GM10847 (cell line): ENCODE results near the gene RFNG.

ENCODE experiments used
- POLR2A ChIP-seq: IDR thresholded peaks from 2 replicates; pipeline ENCODE4 v1.6.1; 2011; ENCODE audit not compliant: insufficient read length; ENCODE audit errors: extremely low read depth

The RFNG gene

DNA sequence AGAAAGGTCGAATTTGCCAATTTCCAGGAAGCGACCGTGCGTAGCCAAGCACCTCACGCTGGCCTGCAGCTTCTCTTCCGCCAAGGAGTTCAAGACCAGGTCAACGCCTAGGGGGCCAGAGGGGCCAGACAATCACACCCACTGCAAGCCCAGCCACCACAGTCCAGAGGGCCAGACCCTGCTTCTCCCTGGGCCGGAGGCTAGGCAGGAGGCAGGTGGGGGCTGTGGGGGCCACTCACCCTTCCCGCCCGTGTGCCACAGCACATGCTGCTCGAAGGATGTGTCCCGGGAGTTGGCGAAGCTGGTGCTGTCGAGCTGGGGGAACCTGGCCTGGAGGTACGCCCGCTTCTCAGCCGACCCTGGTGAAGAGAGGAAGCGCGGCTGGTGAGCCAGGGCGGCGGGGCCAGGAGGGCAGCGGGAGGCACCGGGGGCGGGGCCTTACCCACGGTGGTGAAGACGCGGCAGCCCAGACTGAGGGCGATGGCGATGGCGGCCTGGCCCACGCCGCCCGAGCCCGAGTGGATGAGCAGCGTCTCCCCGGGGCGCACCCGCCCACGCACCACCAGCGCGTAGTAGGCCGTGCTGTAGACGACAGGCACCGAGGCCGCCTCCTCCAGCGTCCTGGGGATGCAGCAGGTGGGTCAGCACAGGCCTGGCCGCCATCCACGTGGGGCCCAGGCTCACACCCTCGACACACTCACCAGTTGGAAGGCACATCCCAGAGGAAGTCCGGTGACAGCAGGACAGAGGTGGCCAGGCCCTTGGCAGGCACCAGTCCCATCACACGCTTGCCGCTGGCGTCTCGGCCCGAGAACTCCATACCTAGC is 32.1 kb upstream of the RFNG start:
- TF ChIP-seq POLR2A: no peak

DNA sequence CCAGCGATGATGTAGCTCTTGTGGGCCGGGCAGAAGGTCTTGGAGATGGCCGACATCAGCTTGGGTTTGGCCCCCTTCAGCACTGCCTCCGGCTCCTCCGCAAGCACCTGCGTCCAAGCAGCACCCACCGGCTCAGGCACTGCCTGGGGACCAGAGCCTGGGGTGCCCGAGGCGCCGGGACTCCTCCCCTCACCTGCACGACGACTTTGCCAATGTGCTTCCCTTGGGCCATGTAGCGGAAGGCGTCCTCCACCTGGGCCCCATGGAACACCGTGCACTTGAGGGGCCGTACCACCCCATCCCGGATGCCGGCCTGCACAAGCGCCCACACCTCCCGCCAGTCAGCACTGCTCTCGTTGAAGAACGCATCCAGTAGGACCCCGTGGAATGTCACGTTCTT is 31.4 kb upstream of the RFNG start:
- TF ChIP-seq POLR2A: no peak

DNA sequence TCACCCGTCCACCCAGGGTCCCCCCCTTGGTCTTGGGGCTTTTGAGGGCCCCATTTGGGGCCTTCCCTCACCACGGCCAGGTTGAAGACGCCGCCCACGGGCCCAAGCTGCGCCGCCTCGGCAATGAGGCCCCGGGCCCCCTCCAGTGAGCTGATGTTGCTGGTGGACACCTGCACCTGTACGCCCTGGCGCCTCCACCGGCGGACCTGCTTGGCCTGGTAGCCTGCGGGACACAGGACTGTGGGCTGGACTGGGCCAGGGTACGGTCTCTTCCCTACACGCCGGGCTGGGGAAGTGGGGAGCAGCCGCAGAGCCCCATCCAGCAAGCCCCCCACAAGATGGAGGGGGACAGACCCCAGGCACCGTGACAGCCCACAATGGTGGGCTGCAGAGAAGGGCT is 30.8 kb upstream of the RFNG start:
- TF ChIP-seq POLR2A: no peak

DNA sequence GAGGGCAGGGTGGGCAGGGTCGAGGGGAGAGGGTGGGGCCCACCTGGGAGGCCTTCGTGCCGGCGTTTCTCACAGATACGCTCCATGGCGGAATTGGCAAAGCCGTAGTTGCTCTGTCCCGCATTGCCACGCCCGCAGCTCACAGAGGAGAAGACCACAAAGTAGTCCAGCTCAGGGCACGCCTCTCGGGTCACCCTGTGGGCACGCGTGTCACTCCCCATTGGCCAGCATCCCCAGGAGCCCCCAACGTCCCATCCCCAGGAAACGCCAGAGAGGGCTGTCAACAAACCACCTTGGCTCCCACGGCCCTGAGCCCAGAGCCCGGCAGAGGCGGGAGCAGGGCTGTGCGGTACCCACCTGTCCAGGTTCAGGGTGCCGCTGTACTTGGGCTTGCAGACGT is 30.4 kb upstream of the RFNG start:
- no peak for TF ChIP-seq POLR2A

DNA sequence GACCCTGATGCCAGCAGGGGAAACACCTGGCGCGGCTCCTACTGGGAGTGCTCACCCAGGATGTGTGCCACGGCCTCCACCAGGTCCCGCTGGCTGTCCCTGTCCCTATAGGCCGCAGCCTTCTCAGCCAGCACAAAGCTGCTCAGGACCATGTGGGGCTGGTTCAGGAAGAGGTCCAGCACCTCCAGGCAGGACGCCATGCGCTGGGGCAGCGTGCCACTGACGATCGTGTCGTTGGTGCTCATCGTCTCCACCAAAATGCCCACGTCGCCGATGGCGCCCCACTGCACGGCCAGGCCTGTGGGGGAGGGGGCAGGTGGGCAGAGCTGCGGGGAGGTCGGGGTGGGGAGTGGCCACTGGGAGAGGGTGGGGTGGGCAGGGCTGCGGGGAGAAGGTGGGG is 29.9 kb upstream of the RFNG start:
- TF ChIP-seq POLR2A: no peak

DNA sequence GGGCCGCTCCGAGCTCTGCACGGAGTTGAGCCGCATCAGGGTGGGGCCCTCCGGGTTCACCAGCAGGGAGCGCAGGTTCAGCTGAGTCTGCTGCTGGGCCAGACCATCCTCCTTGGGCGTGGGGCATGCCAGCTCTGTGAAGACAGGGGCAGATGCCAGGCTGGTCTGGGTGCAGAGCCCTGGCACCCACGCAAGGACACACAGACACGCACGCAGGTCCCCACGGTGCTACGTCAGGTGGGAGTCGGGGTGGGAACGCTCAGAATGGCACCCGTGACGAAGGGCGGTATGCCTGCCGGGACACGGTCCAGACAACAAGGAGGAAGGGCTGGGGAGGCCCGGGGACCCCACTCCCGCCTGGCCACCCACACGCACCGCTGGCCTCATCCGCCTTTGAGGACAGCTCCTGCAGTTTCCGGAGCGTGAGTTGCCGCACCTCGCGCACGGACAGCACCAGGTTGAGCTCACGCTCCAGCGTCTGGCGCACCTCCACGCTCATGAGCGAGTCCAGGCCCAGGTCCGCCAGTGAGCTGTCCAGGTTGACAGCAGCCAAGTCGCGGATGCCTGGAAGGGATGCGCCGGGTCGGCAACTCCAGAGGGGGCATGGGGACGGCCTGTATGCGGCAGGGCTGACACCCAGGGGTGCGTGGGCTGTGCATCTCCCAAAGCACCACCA is 29.3 kb upstream of the RFNG start:
- TF ChIP-seq POLR2A: peak; percentile 10

DNA sequence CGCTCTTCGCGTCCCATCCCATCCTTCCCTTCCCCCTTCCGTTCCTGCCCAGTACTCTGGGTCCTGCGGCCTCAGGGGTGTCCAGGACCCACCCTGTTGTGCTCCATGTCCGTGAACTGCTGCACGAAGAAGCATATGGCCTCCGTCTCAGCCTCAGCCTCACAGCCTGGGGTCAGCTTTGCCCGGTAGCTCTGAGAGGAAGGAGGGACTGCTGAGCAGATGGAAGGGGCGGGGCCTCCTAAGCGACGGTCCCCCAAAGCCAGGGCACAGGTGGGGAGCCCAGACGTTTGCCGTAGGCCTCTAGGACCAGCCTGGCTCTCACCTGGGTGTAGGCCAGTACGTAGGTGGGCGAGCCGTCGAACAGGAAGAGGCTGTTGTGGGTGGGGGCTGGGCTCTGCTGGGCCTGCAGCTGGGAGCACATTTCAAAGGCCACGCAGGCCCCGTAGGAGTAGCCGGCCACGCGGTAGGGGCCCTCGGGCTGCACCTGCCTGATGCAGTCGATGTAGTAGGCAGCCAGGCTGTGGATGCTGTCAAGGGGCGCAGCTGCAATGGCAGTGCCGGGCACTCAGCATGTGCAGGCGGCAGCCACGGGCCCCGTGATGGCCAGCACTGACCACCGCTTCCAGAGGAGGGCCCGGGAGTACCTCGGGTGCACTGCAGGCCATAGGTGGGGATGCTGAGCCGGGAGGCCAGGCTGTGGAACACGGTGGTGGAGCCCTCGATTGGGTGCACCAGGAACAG is 28.6 kb upstream of the RFNG start:
- no peak for TF ChIP-seq POLR2A

DNA sequence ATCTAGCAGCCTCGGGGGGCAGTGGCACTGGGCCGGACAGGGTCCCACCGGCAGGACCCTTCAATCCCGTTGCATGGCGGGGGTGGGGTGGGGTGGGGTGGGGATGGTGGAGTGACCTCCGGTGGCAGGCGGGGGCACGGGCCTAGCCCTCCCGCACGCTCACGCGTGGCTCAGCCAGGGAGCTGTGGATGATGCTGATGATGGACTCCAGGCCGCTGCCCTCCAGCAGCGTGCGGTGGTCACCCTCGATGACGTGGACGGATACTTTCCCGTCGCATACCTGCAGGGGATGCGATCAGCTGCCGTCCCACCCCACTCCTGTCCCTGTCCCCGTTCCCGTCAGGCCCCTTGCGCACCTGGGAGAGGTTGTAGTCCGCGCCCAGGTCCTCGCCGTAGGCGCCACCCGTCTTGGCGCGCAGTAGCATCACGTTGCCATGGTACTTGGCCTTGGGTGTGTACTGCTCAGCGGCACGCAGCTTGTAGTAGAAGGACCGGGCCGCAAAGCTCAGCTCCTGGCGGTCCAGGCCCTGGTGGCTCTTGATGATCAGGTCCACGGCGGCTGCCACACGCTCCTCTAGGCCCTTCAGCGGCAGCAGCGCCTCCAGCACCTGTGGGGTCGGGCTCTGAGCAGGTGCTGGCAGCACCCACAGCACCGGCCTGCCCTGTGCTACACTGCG is 27.5 kb upstream of the RFNG start:
- no peak for TF ChIP-seq POLR2A

DNA sequence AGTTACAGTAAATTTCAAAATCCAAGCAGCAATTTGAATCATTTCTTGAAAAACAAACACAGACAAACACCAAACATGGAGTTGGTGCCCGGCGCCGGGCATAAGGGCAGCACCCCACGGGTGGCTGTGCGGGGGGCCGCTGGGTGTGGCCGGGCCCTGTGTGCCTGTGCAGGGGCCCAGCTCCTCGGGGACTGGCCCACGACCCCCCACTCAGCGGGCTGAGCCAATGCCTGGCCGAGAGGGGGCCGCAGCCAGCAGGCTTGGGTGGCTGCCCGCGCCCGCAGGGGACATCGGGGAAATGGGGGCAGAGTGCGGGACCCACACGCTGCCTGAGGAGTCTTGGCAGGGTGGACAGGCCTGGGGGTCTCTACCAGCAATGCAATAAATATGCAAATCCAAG is 26.8 kb upstream of the RFNG start:
- TF ChIP-seq POLR2A: no peak

DNA sequence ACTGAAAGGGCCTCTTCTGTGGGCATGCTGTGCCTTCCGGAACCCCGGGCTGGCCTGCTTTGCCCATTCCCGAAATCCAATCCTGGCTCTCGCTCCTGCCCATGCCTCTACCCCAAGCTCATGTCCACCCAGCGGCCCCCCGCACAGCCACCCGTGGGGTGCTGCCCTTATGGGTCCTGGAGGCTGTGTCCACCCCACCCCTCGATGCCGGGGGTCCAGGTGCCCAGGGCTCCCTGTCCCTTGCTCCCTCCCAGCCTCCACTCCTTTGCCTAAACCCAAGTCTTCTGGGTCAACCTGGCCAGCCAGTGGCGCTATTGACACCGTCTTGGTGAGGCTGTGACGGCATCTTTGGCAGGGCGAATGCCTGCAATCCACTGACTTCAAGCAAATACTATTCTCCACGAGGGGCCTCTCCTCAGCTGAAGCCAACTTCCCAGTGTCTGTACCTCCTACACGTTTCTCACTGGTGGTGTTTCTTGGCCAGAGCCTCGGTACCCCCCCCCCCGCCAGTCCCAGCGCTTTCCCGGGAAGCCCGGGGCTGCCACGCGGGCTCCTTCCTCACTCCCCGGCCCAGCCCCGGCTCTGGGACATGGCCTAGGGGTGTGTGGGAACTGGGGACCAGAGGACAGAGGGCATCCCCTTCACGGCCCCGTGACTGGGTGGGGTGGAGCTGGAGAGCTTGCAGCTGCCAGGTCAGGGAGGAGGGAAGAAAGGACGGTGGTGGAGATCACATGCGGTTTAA is 26.2 kb upstream of the RFNG start:
- TF ChIP-seq POLR2A: peak; percentile 4

DNA sequence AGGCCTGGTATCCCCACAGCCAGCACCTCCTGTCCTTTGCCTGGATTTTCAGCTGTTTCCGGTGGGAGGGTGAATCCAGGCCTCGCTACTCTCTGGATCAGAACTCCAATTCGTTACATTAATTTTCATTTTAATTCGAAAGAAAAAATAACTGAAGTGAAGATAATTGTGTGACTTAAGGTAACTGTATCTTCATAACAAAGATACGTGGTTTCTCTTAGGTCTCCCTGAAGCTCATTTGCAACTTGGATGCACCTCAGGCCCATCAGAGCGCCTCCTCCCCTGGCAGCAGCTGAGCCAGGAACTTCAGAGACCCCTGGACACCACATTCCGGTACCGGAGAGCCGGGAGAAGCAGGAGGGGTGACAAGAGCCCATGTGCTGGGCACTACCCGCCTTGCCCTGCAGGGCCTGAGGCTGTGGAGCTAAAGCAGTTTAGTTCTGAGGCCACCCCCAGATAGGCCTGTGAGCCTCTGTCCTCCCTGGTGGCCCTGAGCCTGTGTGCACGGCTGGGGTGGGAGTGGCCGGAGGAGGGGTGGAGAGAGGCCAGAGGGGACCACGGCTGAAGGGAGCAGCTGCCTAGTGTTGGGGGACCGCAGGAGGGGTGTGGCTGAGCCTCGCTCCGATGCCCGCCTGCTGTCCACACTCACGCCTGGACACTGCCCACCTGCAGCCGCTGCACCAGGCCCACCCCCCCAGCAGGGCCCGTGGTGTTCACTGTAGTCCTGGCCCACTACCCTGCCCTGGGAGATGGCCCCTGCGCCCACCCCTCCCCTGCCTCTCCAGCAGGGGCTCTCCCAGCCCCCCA is 25.4 kb upstream of the RFNG start:
- TF ChIP-seq POLR2A: peak; percentile 23

DNA sequence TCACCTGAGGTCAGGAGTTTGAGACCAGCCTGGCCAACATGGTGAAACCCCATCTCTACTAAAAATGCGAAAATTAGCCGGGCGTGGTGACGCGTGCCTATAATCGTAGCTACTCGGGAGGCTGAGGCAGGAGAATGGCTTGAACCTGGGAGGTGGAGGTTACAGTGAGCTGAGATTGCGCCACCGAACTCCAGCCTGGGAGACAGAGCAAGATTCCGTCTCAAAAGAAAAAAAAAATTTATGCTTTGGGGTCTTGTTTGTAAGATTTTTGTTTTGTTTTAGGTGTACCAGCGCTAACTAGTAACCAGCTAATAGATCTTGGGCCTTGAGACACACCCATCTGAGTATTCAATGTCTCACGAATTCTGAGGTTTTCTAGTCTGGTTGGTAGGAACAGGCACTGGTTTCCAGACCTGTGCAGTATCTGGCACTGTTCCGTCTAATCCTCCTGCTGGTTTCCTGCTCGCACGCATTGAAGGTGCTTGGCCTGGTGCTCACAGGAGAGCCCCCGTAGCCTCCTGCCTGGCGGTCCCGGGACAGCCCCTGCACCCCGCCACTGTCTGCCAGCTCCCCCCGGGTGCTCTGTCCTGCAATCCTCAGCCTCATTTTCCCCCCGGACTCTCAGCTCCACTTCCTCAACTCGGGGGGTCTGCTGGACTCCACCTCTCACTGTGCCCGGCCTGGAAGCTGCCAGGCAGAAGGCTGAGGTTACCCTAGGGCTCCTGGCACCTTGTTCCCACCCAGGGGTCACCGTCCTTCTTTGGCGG is 24.6 kb upstream of the RFNG start:
- TF ChIP-seq POLR2A: no peak

DNA sequence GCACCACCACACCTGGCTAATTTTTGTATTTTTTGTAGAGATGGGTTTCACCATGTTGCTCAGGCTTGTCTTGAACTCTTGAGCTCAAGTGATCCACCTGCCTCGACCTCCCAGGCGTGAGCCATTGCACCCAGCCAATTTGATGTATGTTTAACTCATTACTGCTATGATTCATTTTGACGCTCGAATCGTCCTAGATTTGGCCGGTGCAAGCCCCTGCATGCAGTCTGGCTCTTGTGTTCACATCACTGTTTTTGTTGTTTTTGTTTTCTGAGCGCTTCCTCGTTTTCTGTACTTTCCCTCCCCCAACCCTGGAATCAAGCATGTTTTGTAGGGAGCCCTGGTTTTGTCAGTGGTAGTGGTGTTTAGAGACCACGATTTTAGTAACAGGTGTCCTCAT is 21.8 kb upstream of the RFNG start:
- no peak for TF ChIP-seq POLR2A

DNA sequence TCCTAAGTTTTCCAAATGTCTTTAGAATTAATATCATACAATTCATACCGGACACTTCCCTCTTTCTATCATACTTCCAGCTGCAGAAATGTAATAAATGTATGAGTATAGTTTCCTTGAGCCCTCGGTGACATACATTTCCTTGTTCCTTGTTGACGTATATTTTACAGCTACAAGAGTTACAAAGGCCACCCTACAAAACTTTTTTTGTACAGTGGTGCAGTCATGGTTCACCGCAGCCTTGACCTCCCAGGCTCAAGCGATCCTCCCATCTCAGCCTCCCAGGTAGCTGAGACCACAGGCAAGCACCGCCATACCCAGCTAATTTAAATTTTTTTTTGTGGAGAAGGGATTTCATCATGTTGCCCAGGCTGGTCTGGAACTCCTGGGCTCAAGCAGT is 21.2 kb upstream of the RFNG start:
- no peak for TF ChIP-seq POLR2A

DNA sequence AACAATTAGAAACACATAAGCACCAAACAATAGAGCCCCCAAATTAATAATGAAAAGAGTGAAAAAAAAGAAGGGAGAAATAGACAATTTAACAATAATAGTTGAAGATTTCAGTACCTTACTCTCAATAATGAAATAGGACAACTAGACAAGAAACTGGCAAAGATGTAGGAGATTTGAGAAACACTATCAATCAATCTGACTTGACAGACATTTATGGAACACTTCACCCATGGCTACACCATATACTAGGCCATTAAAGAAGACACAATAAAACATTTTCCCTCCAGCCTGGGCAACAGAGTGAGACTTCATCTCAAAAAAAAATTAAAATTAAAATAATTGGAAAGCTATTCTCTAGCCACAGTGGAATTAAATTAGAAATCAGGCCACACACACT is 19.0 kb upstream of the RFNG start:
- no peak for TF ChIP-seq POLR2A
